A549 treated with AZD9567 at 1 μM for 4 hours (cell line): ENCODE results near the gene SETD1B. TPM values are rescaled to one million over a fixed set of nuclear protein-coding genes. Genes with fewer than 3 reads are reported as not detected.

Experiments used
- total RNA-seq: library from RNA; stranded (reverse); fragments of 200-300 nt; extraction: Qiagen RNA extraction; gene quantifications from 5 replicates; pipeline ENCODE4 v1.2.3, GENCODE V29; 2022; ENCODE audit not compliant: insufficient read depth

Gene SETD1B
- 7.3 to 13.7 TPM (median 12.2 TPM) in 5 replicates for total RNA-seq

DNA sequence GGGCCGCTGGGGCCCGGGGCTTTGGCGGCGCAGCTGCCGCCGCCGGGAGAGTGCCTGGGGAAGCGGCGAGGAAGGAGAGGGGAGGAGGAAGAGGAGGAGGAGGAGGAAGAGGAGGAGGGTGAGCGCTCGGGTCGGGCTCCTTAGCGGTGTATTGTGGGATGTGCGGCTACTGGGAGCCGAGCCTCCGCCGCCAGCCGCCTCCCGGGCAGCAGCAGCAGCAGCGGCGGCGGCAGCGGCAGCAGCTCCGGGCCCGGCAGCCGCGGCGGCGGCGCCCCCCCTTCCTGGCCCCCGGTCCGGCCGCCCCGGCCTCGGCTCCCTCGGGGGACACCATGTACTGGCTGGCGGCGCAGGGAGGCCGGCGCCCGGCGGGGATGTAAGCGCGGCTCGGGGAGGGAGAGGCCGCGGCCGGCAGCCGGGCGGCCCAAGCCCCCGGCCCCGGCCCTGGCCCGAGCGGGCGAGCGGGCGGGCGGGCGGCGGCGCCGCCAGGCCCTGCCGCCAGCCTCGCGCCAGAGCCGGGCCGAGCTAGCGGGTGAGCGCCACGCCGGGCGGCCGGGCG is at the start of gene SETD1B:
Gene SETD1B, plus strand, starts transcription at position 149 of the 556 bp plus-strand sequence. CDS start 729 bp downstream, outside the sequence.

GRCh38 chr12:121793440-121793837 is 10.4 kb upstream of the SETD1B start, which contains the start of gene RHOF:
TSS of gene RHOF (minus strand) at chr12:121793688. CDS start at chr12:121793633, 55 bp downstream.

DNA sequence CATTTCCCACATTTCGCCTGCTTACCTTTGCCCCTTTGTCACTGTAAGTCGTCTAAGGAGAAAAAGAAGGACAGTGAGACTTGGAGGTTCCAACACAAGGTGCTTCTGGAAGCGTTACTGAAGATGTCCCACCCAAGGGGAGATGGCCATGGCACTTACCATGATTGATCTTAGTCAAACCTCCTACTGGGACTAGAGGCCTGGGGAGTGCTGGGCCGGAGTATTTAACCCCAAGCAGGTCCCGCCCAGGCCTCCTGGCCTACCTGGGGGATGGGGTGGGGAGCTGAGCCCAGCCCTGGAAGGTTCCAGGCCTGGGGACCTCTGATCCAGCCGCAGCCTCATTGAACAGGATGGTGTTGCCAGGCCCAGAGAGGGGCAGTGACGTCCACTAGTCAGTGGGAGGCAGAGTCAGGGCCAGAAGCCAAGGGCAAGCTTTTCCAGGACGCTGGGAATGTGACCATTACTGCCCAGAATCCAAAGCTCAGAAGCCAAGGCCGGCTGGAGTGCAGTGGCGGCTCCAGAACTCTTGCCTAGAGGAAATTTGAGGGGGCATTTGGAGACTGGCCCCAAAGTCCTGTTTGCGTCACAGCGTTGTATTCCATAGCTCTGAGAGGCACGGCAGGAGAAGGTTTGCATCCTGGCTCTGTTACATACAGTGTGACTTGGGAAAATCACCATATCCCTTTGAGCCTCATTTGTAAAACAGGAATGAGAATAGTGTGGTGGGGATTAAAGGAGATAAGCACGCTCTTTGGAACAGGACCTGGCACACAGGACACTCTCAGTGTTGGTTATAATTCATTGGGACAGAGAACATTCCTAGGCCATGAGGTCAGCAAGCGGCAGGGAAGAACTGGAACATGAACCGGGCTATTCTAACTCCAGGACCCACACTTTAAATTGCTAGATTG is 55.1 kb downstream of the SETD1B start, which contains the start of gene HPD:
Gene HPD, minus strand, starts transcription at position 198 of the 911 bp plus-strand sequence. Its CDS starts 36 bp downstream, at position 162.

Other genes starting within 250 kb of the SETD1B start
- gene KDM2B, start 223.0 kb upstream of the SETD1B start, total RNA-seq: 16.0 to 23.8 TPM (median 19.9 TPM) in 5 replicates
- 24.9 to 39.2 TPM (median 38.6 TPM) in 5 replicates for gene ORAI1, start 177.5 kb upstream of the SETD1B start, total RNA-seq
- 0.15 to 0.30 TPM (median 0.22 TPM) in 4 of 5 replicates, not detected in the other for gene MORN3, start 134.4 kb upstream of the SETD1B start, total RNA-seq
- 15.3 to 16.7 TPM (median 16.1 TPM) in 5 replicates for gene TMEM120B, start 91.3 kb upstream of the SETD1B start, total RNA-seq
- gene RHOF, start 10.3 kb upstream of the SETD1B start, total RNA-seq: 96.7 to 103 TPM (median 101 TPM) in 5 replicates
- gene HPD, start 54.9 kb downstream of the SETD1B start, total RNA-seq: 1.5 to 1.9 TPM (median 1.8 TPM) in 4 of 5 replicates, not detected in the other
- gene PSMD9, start 84.8 kb downstream of the SETD1B start, total RNA-seq: 129 to 158 TPM (median 132 TPM) in 5 replicates
- 0.93 to 1.4 TPM (median 1.2 TPM) in 4 of 5 replicates, not detected in the other for gene CFAP251, start 114.6 kb downstream of the SETD1B start, total RNA-seq
- gene BCL7A, start 217.9 kb downstream of the SETD1B start, total RNA-seq: 10.3 to 12.0 TPM (median 11.0 TPM) in 5 replicates